Heart left ventricle (tissue), 13 donors: ENCODE data around the gene GNG7.

Source experiments
- POLR2A ChIP-seq, 2 donors: fragments of 450-650 bp; IDR thresholded peaks; one replicate each; pipeline ENCODE4 v1.6.1; 2017; ENCODE audit warnings: antibody characterized with exemption in 2 of 2, mild to moderate bottlenecking in 2 of 2, moderate library complexity in 2 of 2
- TF ChIP-seq, protein P1 (sequence below), 12 donors: fragments of 200-600 bp; sonication (generic) in 4 of 12; IDR thresholded peaks; one replicate each; pipeline versions ENCODE4 v1.5.0 to v1.8.0; 2018 to 2022; ENCODE audit warnings: antibody characterized with exemption in 12 of 12, mild to moderate bottlenecking in 5 of 12
- donor health status: ischemic (EF 13 %, LVEDD 7.1; RV severe dilation, severe dysfunction).
- donor health status: DM: no; HTN: yes; CAD: no.
- donor health status: DM: no; HTN: no; CAD: no.
- donor health status: ischemic (EF 25% LVEDD 6.9; RV normal size, moderate dysfunction).
- donor health status: ischemic (EF 25% LVEDD 5.7; RV mildly dilated, moderate dysfunction).
- donor health status: ischemic (EF 35%, LVEDD 5.7; RV mildly dilated, moderate dysfunction).
- donor health status: nonischemic (EF 11% LVEDD 7.7; RV severe dilation, severe dysfunction).
- donor health status: DM: yes; HTN: yes; CAD: no.
- donor health status: PGD.
- donor health status: ischemic (EF 29% LVEDD 5.4; RV normal size, mild dysfunction).
- donor health status: nonischemic (EF 23%, LVEDD 6.1; RV moderate dilation, normal function).

DNA sequence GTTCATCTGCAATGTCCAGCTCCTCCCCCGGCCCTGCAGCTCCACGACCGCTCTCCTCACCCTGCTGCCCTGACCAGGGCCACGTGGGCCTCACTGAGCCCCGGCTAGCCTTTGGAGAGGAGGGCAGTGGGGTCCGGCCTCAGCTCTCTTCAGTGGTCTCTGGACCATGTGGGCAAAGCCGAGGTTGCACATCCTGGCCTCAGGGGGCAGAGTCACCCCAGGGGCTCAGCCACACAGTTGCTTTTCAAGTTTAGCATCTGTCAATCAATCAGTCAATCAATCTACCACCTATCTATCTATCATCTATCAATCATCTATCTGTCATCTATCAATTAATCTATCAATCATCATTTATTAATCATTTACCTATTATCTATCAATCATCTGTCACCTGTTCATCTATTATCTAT is 21.7 kb upstream of the GNG7 start:
- TF ChIP-seq, protein P1, sequence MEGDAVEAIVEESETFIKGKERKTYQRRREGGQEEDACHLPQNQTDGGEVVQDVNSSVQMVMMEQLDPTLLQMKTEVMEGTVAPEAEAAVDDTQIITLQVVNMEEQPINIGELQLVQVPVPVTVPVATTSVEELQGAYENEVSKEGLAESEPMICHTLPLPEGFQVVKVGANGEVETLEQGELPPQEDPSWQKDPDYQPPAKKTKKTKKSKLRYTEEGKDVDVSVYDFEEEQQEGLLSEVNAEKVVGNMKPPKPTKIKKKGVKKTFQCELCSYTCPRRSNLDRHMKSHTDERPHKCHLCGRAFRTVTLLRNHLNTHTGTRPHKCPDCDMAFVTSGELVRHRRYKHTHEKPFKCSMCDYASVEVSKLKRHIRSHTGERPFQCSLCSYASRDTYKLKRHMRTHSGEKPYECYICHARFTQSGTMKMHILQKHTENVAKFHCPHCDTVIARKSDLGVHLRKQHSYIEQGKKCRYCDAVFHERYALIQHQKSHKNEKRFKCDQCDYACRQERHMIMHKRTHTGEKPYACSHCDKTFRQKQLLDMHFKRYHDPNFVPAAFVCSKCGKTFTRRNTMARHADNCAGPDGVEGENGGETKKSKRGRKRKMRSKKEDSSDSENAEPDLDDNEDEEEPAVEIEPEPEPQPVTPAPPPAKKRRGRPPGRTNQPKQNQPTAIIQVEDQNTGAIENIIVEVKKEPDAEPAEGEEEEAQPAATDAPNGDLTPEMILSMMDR (IDR thresholded peaks at IDR 0.05): no peak
- TF ChIP-seq POLR2A (IDR thresholded peaks at IDR 0.05): no peak
